ENCODE data around the gene RPS13.
"Not testable (repeated sequence)": the region's sequence is repeated elsewhere in the genome, so short reads cannot be mapped to it uniquely, and the experiment has no call there.

RPS13 gene

DNA sequence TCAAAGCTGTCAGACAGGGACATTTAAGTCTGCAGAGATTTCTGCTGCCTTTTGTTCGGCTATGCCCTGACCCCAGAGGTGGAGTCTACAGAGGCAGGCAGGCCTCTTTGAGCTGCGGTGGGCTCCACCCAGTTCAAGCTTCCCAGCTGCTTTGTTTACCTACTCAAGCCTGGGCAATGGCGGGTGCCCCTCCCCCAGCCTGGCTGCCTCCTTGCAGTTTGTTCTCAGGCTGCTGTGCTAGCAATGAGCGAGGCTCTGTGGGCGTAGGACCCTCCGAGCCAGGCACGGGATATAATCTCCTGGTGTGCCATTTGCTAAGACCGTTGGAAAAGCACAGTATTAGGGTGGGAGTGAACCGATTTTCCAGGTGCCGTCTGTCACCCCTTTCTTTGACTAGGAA lies 43.4 kb downstream of the RPS13 start:
- not testable (repeated sequence) for DNase-seq

DNA sequence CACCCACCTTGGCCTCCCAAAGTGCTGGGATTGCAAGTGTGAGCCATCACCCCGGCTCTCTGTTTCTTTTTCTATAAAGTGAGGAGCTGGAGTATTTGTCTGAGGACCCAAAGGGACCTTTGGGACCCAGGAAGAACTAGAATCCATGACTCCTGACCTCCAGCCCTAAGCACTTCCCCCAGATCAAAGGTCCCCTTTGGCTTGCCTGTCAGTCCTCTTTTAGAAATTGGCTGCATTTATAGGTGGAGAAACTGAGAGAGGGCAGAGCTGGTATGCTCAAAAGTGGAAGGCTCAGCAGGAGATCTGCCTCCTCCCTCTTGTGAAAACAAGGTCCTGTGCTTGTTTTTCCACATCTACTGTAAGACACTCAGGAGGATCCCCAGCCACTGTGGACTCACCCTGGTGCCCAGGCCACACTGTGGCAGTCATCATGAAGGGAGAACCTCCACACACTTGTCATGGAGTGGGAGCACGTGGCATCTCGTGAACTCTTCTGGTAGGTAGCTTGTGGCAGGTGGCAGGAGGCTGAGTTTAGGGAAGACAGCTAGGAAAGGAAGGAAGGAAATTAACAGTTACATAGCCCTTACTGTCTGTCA lies 50.9 kb downstream of the RPS13 start:
- DNase-seq = no peak

DNA sequence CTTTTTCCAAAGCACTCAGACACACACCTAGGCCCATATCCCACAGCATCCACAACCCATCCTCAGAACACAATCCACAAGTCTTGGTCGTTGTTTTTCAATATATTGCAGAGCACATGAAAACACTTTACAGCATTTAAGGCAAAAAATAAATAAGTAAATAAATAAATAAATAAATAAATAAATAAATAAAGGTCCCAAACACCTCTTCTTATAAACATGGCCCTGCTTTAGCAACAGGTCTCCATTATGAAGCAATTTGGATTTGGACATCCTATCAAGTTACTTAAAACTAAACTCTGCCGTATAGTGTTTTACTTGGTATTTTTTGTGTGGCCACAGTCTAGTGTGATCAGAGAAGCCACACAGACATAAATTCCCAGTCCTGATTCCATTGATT lies 52.5 kb downstream of the RPS13 start:
- no peak for DNase-seq

Measured in KG1 (cell line).